GM12892 (cell line): ENCODE data around the gene LRRC42.

Source experiments
- POLR2A ChIP-seq: IDR thresholded peaks from 2 replicates; pipeline ENCODE4 v1.6.1; 2011; ENCODE audit warnings: low read depth, low read length, control low read depth
- POLR2AphosphoS5 ChIP-seq: IDR thresholded peaks from 2 replicates; pipeline ENCODE4 v1.6.1; 2011; ENCODE audit warnings: low read depth, low read length, control low read depth

- TF ChIP-seq POLR2AphosphoS5 (no peak), POLR2A (no peak)
Measured at GRCh38 chr1:53943490-53944043, 2.6 kb upstream of the LRRC42 start.
